Activated CD4-positive, alpha-beta T cell treated with anti-CD3 and anti-CD28 coated beads for 24 hours (primary cell): ENCODE data around the gene ANKRD65.
"Not testable (repeated sequence)": the region's sequence is repeated elsewhere in the genome, so short reads cannot be mapped to it uniquely, and the experiment has no call there.

Experiments used
- DNase-seq, 2 donors: peaks; one replicate each; pipeline ENCODE4 v3.0.0-alpha.2; 2020; ENCODE audit warnings: low read depth in 2 of 2

The ANKRD65 gene

GRCh38 chr1:1417825-1418463, 3.1 kb downstream of the ANKRD65 start:
- DNase-seq = not testable (repeated sequence)

- not testable (repeated sequence) for DNase-seq
Measured at GRCh38 chr1:1417396-1417795, 3.7 kb downstream of the ANKRD65 start.

- no peak for DNase-seq
Measured at GRCh38 chr1:1415751-1416150, 5.3 kb downstream of the ANKRD65 start.

- not testable (repeated sequence) for DNase-seq
Measured at GRCh38 chr1:1412311-1412902, 8.7 kb downstream of the ANKRD65 start.

GRCh38 chr1:1411626-1412025, 9.4 kb downstream of the ANKRD65 start:
- no peak for DNase-seq

GRCh38 chr1:1410238-1410637, 10.8 kb downstream of the ANKRD65 start:
- not testable (repeated sequence) for DNase-seq

- no peak for DNase-seq
Measured at GRCh38 chr1:1407636-1408318, 13.3 kb downstream of the ANKRD65 start.

- peak; percentile 90 to 92 for DNase-seq
Measured at GRCh38 chr1:1406821-1407635, 14.0 kb downstream of the ANKRD65 start, which contains the start of gene MRPL20. Gene MRPL20, minus strand, starts transcription at chr1:1407293. Its CDS starts 76 bp downstream, at chr1:1407217.

GRCh38 chr1:1406101-1406820, 14.8 kb downstream of the ANKRD65 start:
- no peak for DNase-seq

GRCh38 chr1:1403653-1404052, 17.4 kb downstream of the ANKRD65 start:
- no peak for DNase-seq

GRCh38 chr1:1402901-1403392, 18.1 kb downstream of the ANKRD65 start:
- not testable (repeated sequence) for DNase-seq

- DNase-seq = no peak
Measured at GRCh38 chr1:1402072-1402900, 18.8 kb downstream of the ANKRD65 start.

GRCh38 chr1:1401457-1402010, 19.5 kb downstream of the ANKRD65 start:
- DNase-seq = no peak

- DNase-seq = no peak
Measured at GRCh38 chr1:1400576-1401456, 20.3 kb downstream of the ANKRD65 start.

GRCh38 chr1:1399872-1400575, 21.1 kb downstream of the ANKRD65 start:
- DNase-seq = no peak

- DNase-seq = peak; percentile 99
Measured at GRCh38 chr1:1399187-1399871, 21.7 kb downstream of the ANKRD65 start, which contains the start of gene CCNL2. Gene CCNL2, minus strand, starts transcription at chr1:1399335. Its CDS starts 29 bp downstream, at chr1:1399306.

GRCh38 chr1:1398677-1399186, 22.3 kb downstream of the ANKRD65 start:
- DNase-seq = no peak
